Brain microvascular endothelial cell (primary cell): ENCODE measurements around the gene CD72.
A peak's percentile ranks its signal among the peaks of the same experiment; 100 is the strongest.
"Not testable (repeated sequence)": the region's sequence is repeated elsewhere in the genome, so short reads cannot be mapped to it uniquely, and the experiment has no call there.

Experiments used
- DNase-seq: peaks from one replicate; pipeline ENCODE4 v3.0.0-alpha.2; 2020
- H3K27ac ChIP-seq: fragments of 250-450 bp; sonication (Bioruptor Pico); 2 replicates; pipeline ENCODE4 v1.5.1; 2020; ENCODE audit warnings: mild to moderate bottlenecking, moderate library complexity
- H3K27me3 ChIP-seq: fragments of 250-450 bp; sonication (Bioruptor Pico); replicated peaks from 2 replicates; pipeline ENCODE4 v1.5.1; 2020; ENCODE audit warnings: mild to moderate bottlenecking
- H3K36me3 ChIP-seq: fragments of 250-450 bp; sonication (Bioruptor Pico); replicated peaks from 2 replicates; pipeline ENCODE4 v1.5.1; 2020; ENCODE audit warnings: mild to moderate bottlenecking
- H3K4me3 ChIP-seq: 2 replicates; pipeline ENCODE4 v1.5.1; 2011; ENCODE audit warnings: low read depth, mild to moderate bottlenecking, control low read depth, low read length, moderate library complexity
- in situ Hi-C: cut with HindIII; loops from 2 replicates; pipeline ENCODE4 v1.10.0; 2017; ENCODE audit warnings: low sequenced_read_pairs, low pct_ligation_motif_present
- TF ChIP-seq, protein P1 (sequence below): IDR thresholded peaks from 2 replicates; pipeline ENCODE4 v1.5.1; 2011; ENCODE audit warnings: low read depth, mild to moderate bottlenecking, moderate library complexity, low read length, control low read depth, inconsistent platforms; ENCODE audit errors: missing control alignments

CD72 gene

DNA sequence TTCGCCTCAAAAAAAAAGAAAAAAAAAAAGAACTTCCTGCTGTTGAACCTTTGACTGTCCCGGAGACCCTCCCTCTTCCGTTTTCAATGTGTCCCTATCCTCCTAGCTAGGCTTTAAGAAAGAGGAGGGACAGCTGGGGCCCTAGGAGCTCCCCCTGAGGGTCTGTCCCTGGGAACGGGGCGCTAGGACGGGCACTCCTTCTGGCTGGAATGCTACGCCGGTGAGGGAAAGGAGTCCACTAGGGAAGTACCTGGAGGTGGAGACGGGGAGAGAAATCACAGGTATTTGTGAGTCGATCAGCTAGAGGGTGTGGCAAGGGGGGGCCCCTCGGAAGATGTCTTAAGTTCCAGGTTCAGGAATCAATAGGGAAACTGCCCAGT is 27.9 kb upstream of the CD72 start:
- in situ Hi-C loops, result no loop called here
- Histone ChIP-seq H3K27ac (no peak overlapping the region), H3K4me3 (peak overlapping the region; percentile 71)

DNA sequence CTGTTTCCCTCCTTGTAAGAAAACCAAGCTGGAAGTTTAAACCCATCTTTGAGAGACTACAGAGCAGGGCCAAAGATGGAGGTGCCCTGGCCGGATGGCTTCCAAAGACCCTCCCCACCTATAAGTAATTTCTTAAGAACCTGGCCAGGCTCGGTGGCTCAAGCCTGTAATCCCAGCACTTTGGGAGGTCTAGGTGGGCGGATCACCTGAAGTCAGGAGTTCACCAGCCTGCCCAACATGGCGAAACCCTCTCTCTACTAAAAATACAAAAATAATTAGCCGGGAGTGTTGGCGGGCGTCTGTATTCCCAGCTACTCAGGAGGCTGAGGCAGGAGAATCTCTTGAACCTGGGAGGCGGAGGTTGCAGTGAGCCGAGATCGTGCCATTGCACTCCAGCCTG is 27.5 kb upstream of the CD72 start:
- DNase-seq, in situ Hi-C loops, H3K27me3 ChIP-seq, H3K36me3 ChIP-seq, H3K27ac ChIP-seq: not testable (repeated sequence)
- peak overlapping the region; percentile 71 for H3K4me3 ChIP-seq

More for the DNA sequence above, 27.9 kb upstream of the CD72 start:
- TF ChIP-seq, protein P1, sequence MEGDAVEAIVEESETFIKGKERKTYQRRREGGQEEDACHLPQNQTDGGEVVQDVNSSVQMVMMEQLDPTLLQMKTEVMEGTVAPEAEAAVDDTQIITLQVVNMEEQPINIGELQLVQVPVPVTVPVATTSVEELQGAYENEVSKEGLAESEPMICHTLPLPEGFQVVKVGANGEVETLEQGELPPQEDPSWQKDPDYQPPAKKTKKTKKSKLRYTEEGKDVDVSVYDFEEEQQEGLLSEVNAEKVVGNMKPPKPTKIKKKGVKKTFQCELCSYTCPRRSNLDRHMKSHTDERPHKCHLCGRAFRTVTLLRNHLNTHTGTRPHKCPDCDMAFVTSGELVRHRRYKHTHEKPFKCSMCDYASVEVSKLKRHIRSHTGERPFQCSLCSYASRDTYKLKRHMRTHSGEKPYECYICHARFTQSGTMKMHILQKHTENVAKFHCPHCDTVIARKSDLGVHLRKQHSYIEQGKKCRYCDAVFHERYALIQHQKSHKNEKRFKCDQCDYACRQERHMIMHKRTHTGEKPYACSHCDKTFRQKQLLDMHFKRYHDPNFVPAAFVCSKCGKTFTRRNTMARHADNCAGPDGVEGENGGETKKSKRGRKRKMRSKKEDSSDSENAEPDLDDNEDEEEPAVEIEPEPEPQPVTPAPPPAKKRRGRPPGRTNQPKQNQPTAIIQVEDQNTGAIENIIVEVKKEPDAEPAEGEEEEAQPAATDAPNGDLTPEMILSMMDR, result peak; percentile 40
- Histone ChIP-seq H3K36me3 (no peaks in the 10 kb centered on the region), H3K27me3 (no peaks in the 10 kb centered on the region)
- DNase-seq, result no peak

DNA sequence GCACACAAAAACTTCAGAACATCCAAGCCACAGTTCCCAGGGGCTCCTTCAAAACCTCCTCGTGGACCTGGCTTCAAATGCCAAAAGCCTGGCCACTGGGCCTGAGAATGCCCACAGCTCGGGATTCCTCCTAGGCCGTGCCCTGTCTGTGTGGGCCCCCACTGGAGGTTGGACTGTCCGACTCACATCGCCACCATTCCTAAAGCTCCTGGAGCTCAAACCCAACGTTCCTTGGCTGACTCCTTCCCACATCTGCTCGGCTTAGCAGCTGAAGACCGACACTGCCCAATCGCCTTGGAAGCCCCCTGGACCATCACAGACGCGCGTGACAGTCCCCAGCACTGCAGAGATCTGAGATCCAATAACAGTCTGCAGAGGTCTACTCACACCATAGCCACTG is 24.8 kb upstream of the CD72 start:
- in situ Hi-C loops, result no loop called here
- TF ChIP-seq, protein P1, result no peak
- H3K27ac ChIP-seq, result no peak overlapping the region
- H3K36me3 ChIP-seq, result no peaks in the 10 kb centered on the region
- no peak for DNase-seq
- no peak overlapping the region for H3K4me3 ChIP-seq
- no peaks in the 10 kb centered on the region for H3K27me3 ChIP-seq

DNA sequence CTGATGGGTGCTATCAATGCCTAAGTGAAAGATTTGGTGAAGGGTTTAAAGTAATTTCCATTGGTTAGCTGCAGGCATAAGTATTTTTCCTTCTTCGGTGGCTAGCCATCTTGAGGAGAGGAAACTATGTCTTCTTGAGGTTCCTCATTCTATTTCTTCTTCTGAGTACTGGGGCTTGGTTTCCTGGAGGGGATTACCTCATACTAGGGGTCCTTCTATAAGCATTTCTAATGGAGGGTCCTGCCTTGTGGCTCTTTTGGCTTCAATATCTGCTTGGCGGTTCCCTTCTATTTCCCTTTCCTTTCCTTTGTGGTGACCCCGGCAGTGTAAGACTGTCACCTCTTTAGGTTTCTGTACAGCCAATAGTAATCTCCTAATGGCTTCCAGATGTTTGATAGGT is 23.3 kb upstream of the CD72 start:
- DNase-seq, H3K27me3 ChIP-seq, in situ Hi-C loops, H3K27ac ChIP-seq, H3K36me3 ChIP-seq, H3K4me3 ChIP-seq: not testable (repeated sequence)

DNA sequence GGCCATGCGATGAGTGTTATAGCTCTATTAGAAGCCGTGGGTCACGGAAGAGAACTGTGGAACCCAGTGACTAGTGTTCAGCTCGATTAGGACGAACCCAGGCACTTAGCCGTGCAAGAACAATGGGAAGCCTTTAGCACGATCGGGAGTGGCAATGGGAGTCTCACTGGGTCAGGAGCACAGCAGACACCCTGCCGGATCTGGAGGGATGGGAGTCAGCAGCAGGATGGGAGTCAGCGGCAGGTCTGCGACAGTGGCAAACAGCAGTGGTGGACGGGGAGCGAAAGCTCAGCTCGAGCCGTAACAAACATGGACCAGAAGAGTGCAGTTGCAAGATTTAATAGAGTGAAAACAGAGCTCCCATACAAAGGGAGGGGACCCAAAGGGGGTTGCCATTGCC is 22.2 kb upstream of the CD72 start:
- DNase-seq, H3K36me3 ChIP-seq, H3K4me3 ChIP-seq, H3K27me3 ChIP-seq, H3K27ac ChIP-seq, in situ Hi-C loops: not testable (repeated sequence)

DNA sequence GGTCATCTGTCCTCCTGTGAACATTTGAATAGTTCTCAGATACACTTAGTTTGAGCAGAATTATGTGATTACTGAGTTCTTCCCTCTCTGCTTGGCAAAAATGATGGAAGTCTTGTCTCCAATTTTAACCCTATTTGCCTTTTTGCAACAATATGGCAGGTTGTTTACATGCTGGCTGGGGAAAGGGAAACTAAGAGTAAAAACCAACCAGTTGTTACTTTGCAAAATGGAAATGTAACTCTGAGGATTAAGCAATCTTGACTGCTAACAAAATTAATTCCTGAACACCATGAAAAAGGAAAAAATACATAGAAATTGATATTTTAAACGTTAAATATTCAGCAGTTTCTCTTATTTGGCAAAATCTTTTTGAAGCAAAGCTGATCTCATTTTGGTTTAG is 21.4 kb upstream of the CD72 start:
- DNase-seq, result no peak
- TF ChIP-seq, protein P1, result no peak
- in situ Hi-C loops, result no loop called here
- Histone ChIP-seq H3K36me3 (no peaks in the 10 kb centered on the region), H3K27me3 (no peaks in the 10 kb centered on the region), H3K4me3 (no peak overlapping the region), H3K27ac (no peak overlapping the region)

DNA sequence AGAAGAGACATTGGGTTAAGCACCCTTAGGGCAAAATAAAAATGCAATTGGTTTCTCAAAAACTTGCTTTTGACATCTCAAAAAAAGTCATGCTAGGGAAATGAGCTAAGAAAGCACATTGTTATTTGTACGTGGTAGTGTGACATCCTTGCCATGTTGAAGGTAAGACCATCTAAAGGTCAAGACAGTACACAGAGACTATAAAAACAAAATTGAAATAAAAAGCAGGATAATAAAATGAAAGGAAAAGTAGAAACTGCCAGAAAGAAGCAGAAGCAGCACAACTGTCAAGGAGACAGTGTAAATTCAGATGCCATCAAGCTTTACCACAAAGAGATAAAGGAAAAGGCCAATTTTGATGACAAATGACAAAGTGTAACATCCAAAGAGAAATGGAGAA is 21.0 kb upstream of the CD72 start:
- H3K27me3 ChIP-seq, in situ Hi-C loops, DNase-seq, H3K36me3 ChIP-seq, H3K27ac ChIP-seq, H3K4me3 ChIP-seq: not testable (repeated sequence)

DNA sequence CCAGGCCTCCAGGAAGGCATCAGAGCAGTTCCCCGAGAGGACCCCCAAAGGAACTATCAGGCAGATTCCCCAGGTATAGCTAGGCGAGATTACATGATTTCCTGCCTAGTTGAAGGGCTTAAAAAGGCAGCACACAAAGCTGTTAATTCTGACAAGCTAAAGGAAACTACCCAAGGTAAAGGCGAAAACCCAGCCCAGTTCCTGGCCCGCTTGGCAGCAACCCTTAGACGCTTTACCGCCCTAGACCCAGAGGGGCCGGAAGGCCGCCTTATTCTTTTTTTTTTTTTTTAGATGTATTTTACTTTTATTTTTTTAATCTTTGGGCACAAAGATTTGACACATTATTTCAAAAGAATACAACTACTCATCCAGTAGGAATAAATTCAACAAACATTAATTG is 20.5 kb upstream of the CD72 start:
- in situ Hi-C loops, H3K36me3 ChIP-seq, DNase-seq, H3K27me3 ChIP-seq, H3K4me3 ChIP-seq, H3K27ac ChIP-seq: not testable (repeated sequence)

DNA sequence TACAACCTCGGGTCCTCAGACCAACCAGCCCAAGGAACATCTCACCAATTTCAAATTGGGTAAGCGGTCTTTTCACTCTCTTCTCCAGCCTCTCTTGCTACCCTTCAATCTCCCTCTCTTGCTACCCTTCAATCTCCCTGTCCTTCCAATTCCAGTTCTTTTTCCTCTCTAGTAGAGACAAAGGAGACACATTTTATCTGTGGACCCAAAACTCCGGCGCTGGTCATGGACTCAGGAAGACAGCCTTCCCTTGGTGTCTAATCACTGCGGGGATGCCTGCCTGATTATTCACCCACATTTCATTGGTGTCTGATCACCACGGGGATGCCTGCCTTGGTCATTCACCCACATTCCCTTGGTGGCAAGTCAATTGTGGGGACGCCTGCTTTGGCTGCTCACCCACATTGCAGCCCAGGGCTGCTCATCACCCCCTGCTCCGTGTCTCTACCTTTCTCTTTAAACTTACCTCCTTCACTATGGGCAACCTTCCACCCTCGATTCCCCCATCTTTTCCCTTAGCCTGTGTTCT is 19.3 kb upstream of the CD72 start:
- H3K27ac ChIP-seq, H3K4me3 ChIP-seq, H3K27me3 ChIP-seq, in situ Hi-C loops, H3K36me3 ChIP-seq: not testable (repeated sequence)
- DNase-seq, result peak; percentile 22

DNA sequence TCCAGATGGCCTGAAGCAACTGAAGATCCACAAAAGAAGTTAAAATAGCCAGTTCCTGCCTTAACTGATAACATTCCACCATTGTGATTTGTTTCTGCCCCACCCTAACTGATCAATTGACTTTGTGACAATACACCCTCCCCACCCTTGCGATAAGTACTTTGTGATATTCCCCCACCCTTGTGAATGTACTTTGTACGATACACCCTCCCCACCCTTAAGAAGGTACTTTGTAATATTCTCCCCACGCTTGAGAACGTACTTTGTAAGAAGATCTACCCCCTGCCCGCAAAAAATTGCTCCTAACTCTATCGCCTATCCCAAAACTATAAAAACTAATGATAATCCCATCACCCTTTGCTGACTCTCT is 18.6 kb upstream of the CD72 start:
- H3K4me3 ChIP-seq, H3K36me3 ChIP-seq, in situ Hi-C loops, H3K27me3 ChIP-seq, H3K27ac ChIP-seq, DNase-seq: not testable (repeated sequence)
